ENCODE data around the gene DNM3.

DNA sequence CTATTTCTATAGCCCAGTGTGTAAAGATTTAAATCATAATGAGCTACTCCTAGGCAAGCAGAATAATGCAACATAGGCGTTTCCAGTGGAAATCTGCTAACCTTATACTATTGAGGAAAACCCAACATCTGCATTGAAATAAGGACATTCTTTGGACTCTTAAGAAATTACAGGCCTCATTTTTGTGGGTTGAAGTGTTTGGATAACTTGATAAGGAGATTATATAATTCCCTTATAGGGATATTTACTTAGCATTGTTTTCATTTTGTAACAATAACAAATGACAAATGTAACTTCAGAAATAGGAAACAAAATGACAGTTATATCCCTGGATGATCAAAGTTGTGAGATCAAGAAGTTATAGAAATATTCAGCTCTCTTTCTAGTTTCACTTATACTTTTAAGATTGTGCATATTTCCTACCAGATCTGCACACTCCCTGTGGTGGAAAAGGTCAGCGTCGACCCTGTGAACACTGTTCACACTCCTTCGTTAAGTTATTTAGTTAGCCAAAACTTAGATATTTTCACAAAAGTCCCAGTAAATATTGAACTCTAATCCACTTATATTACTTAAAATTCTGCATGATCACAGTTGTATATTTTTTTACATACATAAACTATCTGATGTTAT lies 294.8 kb downstream of the DNM3 start:
- TF ChIP-seq CTCF (IDR thresholded peaks at IDR 0.05; ENCODE audit: low read depth, low read length, poor library complexity, severe bottlenecking): no peak
- TF ChIP-seq EZH2phosphoT487 (IDR thresholded peaks at IDR 0.05; ENCODE audit: borderline replicate concordance, low read length): no peak

Data from DOHH2 (cell line).